ENCODE results near the gene BDP1.
"Not testable (repeated sequence)": the region's sequence is repeated elsewhere in the genome, so short reads cannot be mapped to it uniquely, and the experiment has no call there.

BDP1 gene

DNA sequence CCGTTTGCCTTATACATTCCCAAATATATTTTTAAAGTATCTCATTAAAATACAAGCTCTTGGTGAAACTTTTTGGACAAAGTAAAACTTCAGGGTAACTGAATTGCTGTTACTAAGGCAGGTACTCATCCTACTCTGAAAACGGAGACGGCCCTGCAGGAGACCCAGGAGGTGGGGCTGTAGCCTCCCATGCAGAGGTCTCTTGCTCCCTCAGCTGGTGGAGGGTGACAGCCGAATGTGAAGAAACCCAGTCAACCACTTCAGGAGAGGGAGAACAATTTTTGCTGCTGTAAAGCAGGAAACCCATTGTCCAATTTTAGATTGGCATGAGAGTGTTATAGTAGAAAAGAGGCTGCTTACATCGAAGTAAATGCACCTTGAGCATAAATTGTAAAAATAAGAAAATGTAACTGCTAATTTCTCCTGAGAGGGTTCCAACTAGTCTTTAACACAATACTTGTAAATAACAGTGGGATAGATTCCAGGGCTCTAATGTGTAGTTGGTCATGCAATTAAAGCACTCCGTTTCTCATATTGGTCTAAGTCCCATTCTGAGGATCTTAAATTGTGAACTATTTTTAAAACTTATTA, 8.1 kb upstream of the BDP1 start:
- TF ChIP-seq, protein P1, sequence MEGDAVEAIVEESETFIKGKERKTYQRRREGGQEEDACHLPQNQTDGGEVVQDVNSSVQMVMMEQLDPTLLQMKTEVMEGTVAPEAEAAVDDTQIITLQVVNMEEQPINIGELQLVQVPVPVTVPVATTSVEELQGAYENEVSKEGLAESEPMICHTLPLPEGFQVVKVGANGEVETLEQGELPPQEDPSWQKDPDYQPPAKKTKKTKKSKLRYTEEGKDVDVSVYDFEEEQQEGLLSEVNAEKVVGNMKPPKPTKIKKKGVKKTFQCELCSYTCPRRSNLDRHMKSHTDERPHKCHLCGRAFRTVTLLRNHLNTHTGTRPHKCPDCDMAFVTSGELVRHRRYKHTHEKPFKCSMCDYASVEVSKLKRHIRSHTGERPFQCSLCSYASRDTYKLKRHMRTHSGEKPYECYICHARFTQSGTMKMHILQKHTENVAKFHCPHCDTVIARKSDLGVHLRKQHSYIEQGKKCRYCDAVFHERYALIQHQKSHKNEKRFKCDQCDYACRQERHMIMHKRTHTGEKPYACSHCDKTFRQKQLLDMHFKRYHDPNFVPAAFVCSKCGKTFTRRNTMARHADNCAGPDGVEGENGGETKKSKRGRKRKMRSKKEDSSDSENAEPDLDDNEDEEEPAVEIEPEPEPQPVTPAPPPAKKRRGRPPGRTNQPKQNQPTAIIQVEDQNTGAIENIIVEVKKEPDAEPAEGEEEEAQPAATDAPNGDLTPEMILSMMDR (IDR thresholded peaks at IDR 0.05; ENCODE audit: low read depth, low read length) = peak; percentile 40
- H3K4me3 ChIP-seq (ENCODE audit: low read depth, low read length) = not testable (repeated sequence)
- DNase-seq (ENCODE audit: low read depth) = peak; percentile 67

DNA sequence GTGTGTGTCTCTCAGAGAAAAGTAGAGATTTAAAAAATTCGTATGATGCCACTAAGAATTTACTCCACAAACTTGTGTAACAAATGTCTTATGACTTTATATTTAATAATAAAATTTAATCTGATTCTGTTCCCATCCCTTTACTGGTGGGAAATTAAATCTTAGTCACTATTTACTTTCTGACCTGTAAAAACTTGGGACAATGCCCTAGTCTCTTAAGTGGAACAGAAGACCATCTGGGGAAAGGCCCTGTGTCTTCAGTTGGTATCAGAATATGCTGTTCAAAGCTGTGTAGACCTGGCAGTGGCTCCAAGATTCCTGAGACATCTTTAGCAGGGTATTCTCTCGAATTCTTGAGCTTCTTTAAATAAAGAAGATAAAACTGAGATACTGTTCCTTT, 2.6 kb upstream of the BDP1 start:
- H3K4me3 ChIP-seq (ENCODE audit: low read depth, low read length) = no peak overlapping the region
- no peak for DNase-seq (ENCODE audit: low read depth)
- no peak for TF ChIP-seq MYC (IDR thresholded peaks at IDR 0.05; ENCODE audit: low read depth, low read length)

GRCh38 chr5:71454913-71455312, 538 bp upstream of the BDP1 start:
- H3K4me3 ChIP-seq (ENCODE audit: low read depth, low read length) = peak overlapping the region; percentile 95
- TF ChIP-seq, protein P1 (IDR thresholded peaks at IDR 0.05; ENCODE audit: low read depth, low read length) = no peak
- no peak for TF ChIP-seq MYC (IDR thresholded peaks at IDR 0.05; ENCODE audit: low read depth, low read length)
- TF ChIP-seq POLR2A (IDR thresholded peaks at IDR 0.05; ENCODE audit: extremely low read depth, insufficient read length) = no peak
- TF ChIP-seq, protein P2, sequence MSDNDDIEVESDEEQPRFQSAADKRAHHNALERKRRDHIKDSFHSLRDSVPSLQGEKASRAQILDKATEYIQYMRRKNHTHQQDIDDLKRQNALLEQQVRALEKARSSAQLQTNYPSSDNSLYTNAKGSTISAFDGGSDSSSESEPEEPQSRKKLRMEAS (IDR thresholded peaks at IDR 0.05; ENCODE audit: low read depth, low read length) = no peak
- no peak for DNase-seq (ENCODE audit: low read depth)

GRCh38 chr5:71456362-71456743, 902 bp downstream of the BDP1 start:
- no peak for DNase-seq (ENCODE audit: low read depth)
- TF ChIP-seq POLR2A (IDR thresholded peaks at IDR 0.05; ENCODE audit: extremely low read depth, insufficient read length) (no peak), MYC (IDR thresholded peaks at IDR 0.05; ENCODE audit: low read depth, low read length) (no peak)
- TF ChIP-seq, protein P2 (IDR thresholded peaks at IDR 0.05; ENCODE audit: low read depth, low read length) = no peak
- TF ChIP-seq, protein P1 (IDR thresholded peaks at IDR 0.05; ENCODE audit: low read depth, low read length) = no peak
- peak overlapping the region; percentile 95 for H3K4me3 ChIP-seq (ENCODE audit: low read depth, low read length)

DNA sequence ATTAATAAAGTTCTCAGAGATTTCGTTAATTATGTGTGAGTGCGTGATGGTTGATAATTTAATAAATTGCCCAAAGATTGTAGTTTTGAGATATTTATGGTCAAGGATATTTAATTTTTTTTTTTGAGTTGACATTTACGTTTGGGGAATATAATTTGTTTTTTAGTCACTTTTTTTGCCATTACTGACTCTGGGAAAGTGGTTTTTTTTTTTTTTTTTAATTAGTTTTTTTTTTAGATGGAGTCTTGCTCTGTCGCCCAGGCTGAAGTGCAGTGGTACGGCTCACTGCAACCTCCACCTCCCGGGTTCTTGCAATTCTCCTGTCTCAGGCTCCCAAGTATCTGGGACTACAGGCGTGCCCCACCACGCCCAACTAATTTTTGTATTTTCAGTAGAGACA, 1.7 kb downstream of the BDP1 start:
- no peak for DNase-seq (ENCODE audit: low read depth)
- TF ChIP-seq MYC (IDR thresholded peaks at IDR 0.05; ENCODE audit: low read depth, low read length) = no peak
- TF ChIP-seq POLR2A (IDR thresholded peaks at IDR 0.05; ENCODE audit: extremely low read depth, insufficient read length) = no peak
- TF ChIP-seq, protein P1 (IDR thresholded peaks at IDR 0.05; ENCODE audit: low read depth, low read length) = no peak
- TF ChIP-seq, protein P2 (IDR thresholded peaks at IDR 0.05; ENCODE audit: low read depth, low read length) = no peak
- H3K4me3 ChIP-seq (ENCODE audit: low read depth, low read length) = peak overlapping the region; percentile 95

DNA sequence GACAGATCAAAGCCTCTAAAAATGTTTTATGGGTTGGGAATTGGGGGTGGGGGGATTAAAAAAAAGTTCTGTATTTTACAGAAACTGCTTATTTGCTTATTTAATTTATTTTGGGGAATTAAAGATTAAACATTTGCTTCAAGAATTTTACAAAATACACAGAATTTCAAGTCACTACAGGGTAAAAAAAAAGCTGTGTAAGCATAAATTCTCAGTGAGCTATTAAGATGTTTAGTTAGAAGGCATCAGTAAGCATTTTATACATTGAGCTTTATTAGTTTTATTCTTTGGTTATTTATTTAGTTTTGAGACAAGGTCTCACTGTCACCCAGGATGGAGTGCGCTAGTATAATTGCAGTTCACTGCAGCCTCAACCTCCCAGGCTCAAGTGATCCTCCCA, 5.2 kb downstream of the BDP1 start:
- no peak overlapping the region for H3K4me3 ChIP-seq (ENCODE audit: low read depth, low read length)
- TF ChIP-seq, protein P2 (IDR thresholded peaks at IDR 0.05; ENCODE audit: low read depth, low read length) = no peak
- no peak for TF ChIP-seq POLR2A (IDR thresholded peaks at IDR 0.05; ENCODE audit: extremely low read depth, insufficient read length)
- TF ChIP-seq, protein P1 (IDR thresholded peaks at IDR 0.05; ENCODE audit: low read depth, low read length) = no peak
- no peak for TF ChIP-seq MYC (IDR thresholded peaks at IDR 0.05; ENCODE audit: low read depth, low read length)
- DNase-seq (ENCODE audit: low read depth) = no peak

Data from NB4 (cell line).